ENCODE results near the gene TAF4B.

GRCh38 chr18:26406854-26407517 lies 180.7 kb downstream of the TAF4B start:
- TF ChIP-seq, protein P1, sequence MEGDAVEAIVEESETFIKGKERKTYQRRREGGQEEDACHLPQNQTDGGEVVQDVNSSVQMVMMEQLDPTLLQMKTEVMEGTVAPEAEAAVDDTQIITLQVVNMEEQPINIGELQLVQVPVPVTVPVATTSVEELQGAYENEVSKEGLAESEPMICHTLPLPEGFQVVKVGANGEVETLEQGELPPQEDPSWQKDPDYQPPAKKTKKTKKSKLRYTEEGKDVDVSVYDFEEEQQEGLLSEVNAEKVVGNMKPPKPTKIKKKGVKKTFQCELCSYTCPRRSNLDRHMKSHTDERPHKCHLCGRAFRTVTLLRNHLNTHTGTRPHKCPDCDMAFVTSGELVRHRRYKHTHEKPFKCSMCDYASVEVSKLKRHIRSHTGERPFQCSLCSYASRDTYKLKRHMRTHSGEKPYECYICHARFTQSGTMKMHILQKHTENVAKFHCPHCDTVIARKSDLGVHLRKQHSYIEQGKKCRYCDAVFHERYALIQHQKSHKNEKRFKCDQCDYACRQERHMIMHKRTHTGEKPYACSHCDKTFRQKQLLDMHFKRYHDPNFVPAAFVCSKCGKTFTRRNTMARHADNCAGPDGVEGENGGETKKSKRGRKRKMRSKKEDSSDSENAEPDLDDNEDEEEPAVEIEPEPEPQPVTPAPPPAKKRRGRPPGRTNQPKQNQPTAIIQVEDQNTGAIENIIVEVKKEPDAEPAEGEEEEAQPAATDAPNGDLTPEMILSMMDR (IDR thresholded peaks at IDR 0.05) = no peak
- TF ChIP-seq POLR2A (IDR thresholded peaks at IDR 0.05) = no peak

All from Peyer's patch (tissue), 4 donors.